Cardiac ventricle fibroblast (primary cell): Measurements from ENCODE around the gene TTC28. TPM values are rescaled to one million over a fixed set of nuclear protein-coding genes. Genes with fewer than 3 reads are reported as not detected.

Experiments
- total RNA-seq: library from RNA; depleted of rRNA; stranded (reverse); fragments of >200 nt; gene quantifications from 2 replicates; pipeline ENCODE4 v1.2.3, GENCODE V29; 2015

Gene TTC28
- total RNA-seq: 45.1 and 62.4 TPM in 2 replicates

DNA sequence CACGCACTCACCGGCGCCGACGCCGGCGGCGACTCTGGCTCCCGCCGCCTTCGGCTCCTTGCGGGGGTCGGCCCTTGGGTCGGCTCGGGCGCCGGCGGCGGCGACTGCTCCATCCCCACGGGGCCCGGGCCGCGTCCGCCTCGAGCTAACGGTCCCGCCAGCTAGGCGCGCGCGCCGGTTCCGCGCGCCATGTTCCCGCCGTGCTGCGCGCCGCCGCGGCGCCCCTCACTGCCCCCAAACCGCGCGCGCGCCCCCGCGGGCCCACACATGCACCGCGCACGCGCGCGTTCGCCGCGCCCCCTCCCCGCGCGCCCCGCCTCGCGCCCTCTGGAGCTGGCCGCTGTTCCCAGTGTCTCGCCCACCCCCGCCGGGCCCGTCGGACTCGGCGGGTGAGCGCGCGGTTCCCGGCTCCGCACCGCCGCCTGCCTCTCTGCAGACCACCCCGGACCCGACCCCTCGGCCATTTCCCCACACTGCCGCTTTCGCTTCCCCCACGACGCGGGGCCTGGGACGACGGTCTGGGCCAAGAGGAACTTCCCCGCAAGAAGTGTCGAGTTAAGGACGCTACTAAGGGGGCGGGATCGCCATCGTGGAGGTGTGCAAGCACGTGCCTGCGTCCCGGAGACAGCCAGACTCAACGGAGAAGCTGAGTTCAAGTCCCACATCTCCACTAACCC lies at the start of gene TTC28:
TTC28 (minus strand) TSS at position 230 of the 677 bp plus-strand sequence; CDS start at position 113, 117 bp downstream.

Other genes starting within 250 kb of the TTC28 start
- 13.2 and 14.9 TPM in 2 replicates for gene CHEK2, start 62.0 kb upstream of the TTC28 start, total RNA-seq
- gene HSCB, start 62.2 kb upstream of the TTC28 start, total RNA-seq: 19.0 and 28.6 TPM in 2 replicates
- 15.8 and 21.9 TPM in 2 replicates for gene CCDC117, start 92.9 kb upstream of the TTC28 start, total RNA-seq
- 137 and 165 TPM in 2 replicates for gene XBP1, start 120.7 kb upstream of the TTC28 start, total RNA-seq
- gene ZNRF3, start 203.7 kb upstream of the TTC28 start, total RNA-seq: 3.7 and 5.1 TPM in 2 replicates